Activated T-cell treated with anti-CD3 and anti-CD28 coated beads for 4 hours (primary cell): Measurements from ENCODE around the gene RUNX3.

Source experiments
- DNase-seq: peaks from one replicate; pipeline ENCODE4 v3.0.0-alpha.2; 2020

Gene RUNX3

GRCh38 chr1:24927988-24928688 lies 1.9 kb downstream of the RUNX3 start:
- DNase-seq = no peak

- no peak for DNase-seq
Measured at GRCh38 chr1:24927473-24927872, 2.6 kb downstream of the RUNX3 start.

GRCh38 chr1:24926563-24927249 lies 3.4 kb downstream of the RUNX3 start:
- DNase-seq = no peak

DNA sequence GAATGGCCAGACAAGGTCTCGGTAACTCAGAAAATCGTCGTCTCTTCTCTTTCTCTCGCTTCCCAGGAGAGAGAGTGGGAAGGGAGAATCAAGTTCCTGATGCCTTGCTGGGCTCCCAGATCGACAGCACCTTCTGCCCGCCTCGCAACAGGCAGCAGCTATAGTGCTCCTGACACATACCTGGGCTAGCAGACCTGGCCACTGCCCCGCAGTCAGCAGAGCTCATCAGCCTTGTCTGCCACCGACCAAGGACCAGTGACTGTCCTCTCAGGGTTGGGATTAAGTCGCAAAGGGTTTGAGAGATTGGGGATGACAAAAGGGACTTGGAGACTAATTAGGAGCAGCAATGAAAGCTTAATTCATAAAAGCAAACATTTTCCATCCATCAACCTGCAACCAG lies 4.1 kb downstream of the RUNX3 start:
- DNase-seq = no peak

GRCh38 chr1:24925082-24925779 lies 4.8 kb downstream of the RUNX3 start:
- DNase-seq = peak; percentile 80

GRCh38 chr1:24923485-24924113 lies 6.5 kb downstream of the RUNX3 start:
- DNase-seq = no peak

DNA sequence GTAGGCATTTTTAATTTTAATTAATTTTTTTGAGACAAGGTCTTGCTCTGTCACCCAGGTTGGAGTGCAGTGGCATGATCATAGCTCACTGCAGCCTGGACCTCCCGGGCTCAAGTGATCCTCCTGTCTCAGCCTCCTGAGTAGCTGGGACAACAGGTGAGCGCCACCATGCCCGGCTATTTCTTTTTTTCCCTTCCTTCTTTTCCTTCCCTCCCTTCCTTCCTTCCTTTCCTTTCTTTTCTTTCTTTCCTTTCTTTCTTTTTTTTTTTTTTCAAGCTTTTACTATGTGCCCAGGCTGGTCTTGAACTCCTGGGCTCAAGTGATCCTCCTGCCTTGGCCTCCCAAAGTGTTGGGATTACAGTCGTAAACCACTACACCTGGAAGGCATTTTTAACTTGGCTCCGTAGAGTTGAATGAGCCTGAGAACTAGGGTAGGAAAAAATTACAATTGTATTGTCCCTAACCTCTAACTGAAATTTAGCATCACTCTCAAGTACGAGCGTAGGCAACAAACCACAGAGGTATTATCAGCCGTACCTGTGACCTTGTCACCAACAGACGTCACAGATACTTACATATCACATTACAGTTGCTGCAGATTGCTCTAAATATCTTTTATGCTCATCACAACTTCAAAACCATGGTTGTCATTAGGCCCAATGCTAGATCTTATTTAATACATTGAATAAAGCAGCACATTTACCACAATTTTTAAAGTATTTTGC lies 8.0 kb downstream of the RUNX3 start:
- DNase-seq = no peak

DNA sequence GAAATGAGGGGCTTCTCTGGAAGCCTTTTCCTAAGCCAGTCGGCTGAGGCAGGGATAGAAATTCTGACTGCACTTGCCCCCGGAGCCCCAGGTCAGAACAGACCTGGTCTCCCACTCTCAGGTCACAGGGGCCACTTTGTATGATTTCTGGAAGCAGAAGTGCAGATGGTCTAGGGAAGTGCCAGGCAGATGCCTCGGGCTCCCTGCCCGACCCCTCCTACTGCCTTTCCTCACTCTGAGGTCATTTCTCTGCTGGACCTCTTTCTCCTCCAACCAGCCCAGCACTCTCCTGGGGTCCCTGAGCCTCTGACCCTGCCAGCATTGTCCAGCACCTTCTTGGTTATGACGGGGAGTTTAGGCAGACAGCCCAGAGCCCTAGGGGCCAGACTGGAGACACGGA lies 8.7 kb downstream of the RUNX3 start:
- no peak for DNase-seq

GRCh38 chr1:24920533-24920925 lies 9.5 kb downstream of the RUNX3 start:
- DNase-seq = no peak

DNA sequence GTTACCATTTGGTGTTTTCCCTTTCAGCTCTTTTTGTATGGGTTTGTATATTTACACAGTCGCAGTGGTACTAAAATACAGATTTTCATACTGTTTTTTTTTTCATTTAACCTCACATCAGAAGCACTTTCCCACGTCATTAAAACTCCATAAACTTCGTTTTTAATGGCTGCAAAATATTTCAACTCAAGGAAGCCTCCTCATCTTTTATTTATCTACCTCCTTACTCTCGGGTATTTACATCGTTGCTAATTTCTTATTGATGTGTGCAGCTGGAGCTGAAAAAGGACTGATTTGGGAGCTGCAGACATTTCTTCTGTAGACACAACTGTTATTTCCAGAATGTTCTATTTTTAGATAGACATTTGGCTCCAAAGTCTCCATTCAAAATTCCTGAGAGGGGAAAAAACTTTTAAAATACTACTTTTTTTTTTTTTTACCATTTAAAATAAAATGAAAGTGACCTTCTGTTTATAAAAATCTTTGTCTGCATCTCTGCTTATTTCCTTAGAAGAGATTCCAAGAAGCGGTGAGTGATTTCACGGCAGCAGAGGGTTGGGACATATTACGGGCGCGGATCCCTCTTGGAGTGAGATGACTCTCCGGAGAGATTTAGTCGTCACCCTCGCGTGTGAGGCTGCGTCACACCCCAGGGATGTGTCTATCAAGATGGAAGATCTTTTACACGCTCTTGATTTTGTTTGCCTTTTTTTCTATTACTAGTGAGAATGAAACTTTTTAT lies 10.1 kb downstream of the RUNX3 start:
- DNase-seq = no peak

- DNase-seq = no peak
Measured at GRCh38 chr1:24918995-24919605, 11.0 kb downstream of the RUNX3 start.

DNA sequence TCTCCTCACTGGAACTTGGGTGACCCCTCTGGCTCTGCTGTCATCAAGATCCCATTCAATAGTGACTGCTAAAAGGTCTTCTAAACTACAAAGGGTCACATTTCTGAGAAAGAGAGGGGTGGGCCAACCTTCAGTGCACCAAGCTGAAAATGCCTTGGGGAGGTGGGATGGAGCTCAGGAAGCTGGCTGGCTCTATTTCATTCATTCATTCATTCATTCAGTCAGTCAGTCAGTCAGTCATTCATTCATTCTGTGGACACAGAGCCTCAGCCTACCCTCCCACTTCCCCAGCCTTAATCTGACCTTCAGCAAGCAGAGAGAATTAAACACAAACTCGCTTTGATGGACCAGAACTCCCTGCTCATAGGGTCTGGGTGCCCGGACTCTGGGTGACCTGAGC lies 11.7 kb downstream of the RUNX3 start:
- no peak for DNase-seq

GRCh38 chr1:24917327-24918074 lies 12.6 kb downstream of the RUNX3 start:
- no peak for DNase-seq

- DNase-seq = no peak
Measured at GRCh38 chr1:24915816-24916602, 14.1 kb downstream of the RUNX3 start.

GRCh38 chr1:24914226-24915069 lies 15.6 kb downstream of the RUNX3 start:
- DNase-seq = no peak

- no peak for DNase-seq
Measured at GRCh38 chr1:24913616-24914225, 16.4 kb downstream of the RUNX3 start.

DNA sequence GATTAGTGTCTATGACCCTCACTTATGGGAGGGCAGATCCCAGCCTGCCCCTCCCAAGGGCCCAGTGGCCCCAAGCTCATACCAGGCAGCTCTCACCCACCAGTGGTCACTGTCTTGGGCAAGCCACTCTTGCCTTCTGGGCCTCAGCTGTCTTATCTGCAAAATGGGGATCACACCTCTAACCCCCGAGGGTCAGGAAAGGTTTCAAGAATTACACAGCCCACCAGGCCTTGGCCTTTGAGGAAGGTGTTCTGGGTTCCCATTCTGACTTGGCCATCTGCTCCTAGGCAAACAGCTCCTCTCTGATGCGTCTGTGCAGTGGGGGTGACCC lies 16.8 kb downstream of the RUNX3 start:
- no peak for DNase-seq

DNA sequence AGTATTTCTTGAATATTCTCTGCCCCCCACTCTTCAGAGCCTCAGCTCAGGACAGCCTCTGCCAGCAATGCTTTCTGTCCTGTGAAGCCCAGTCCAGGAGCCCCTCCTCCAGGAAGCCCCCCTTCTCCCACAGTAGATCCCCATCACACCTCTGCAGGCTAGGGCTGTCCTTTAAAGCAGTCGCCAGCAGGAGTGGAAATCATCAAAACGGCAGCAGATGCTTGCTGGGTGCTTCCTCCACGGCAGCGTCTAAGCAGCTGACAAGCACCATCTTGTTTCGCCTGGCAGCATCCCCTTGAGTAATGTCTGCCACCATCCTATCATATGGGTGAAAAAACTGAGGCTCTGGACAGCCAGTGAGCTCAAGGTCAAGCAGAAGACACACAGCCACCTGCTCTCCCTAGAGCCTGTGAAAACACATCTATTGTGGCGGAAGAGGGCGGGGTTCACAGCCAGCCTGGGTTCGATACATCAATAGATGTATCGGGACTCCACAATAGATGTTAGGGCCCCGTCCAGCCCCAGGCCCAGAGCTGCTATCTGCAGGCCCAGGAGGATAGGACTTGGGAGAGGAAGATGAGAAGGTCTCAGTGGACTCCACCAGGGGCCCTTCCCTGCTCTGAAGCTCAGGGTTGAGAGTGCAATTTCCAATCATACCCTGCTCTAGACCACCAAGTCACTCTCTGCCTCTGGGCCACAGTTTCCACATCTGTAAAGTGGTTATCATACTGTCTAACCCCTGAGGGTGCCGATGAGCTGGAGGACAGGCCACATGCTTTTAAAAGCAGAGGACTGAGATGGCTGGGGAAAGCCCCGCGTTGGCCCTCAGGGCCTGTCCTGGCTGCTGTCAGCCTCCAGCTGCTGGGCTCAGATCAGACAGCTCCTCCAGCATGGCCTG lies 17.5 kb downstream of the RUNX3 start:
- DNase-seq = no peak
